DND-41 (cell line): ENCODE results near the gene LCE3B.

Source experiments
- ATAC-seq: fragments of 200-7000 bp; cut with Tn5 transposase; 3 replicates; pipeline ENCODE4 v1.9.1; 2021; ENCODE audit warnings: low read depth; ENCODE audit not compliant: insufficient read depth
- DNase-seq: peaks from one replicate; pipeline ENCODE4 v3.0.0-alpha.2; 2020
- H2AFZ ChIP-seq: 2 replicates; pipeline ENCODE4 v1.6.0; 2012; ENCODE audit warnings: low read depth, low read length
- H3K27ac ChIP-seq: 2 replicates; pipeline ENCODE4 v1.5.1; 2012; ENCODE audit warnings: low read length, inconsistent platforms
- H3K27me3 ChIP-seq: fragments of 200-600 bp; sonication (generic); 2 replicates; pipeline ENCODE4 v1.6.0; 2012; ENCODE audit warnings: low read length, mild to moderate bottlenecking, inconsistent platforms; ENCODE audit not compliant: insufficient read depth, poor library complexity
- H3K36me3 ChIP-seq: 2 replicates; pipeline ENCODE4 v1.5.1; 2012; ENCODE audit warnings: low read length, inconsistent platforms; ENCODE audit not compliant: insufficient read depth
- H3K4me1 ChIP-seq: 2 replicates; pipeline ENCODE4 v1.5.1; 2012; ENCODE audit warnings: mild to moderate bottlenecking, low read length; ENCODE audit not compliant: insufficient read depth
- H3K4me2 ChIP-seq: 2 replicates; pipeline ENCODE4 v1.6.0; 2012; ENCODE audit warnings: mild to moderate bottlenecking, moderate library complexity, low read length, inconsistent platforms; ENCODE audit not compliant: insufficient read depth
- H3K4me3 ChIP-seq, 2 experiments: fragments of 200-600 bp in 1 of 2; shearing (Covaris generic) in 1 of 2; 2 replicates each; pipeline ENCODE4 v1.5.1; 2012 to 2016; ENCODE audit warnings: inconsistent platforms in 2 of 2, low read length in 2 of 2, mild to moderate bottlenecking in 2 of 2, low read depth in 1 of 2, moderate library complexity in 1 of 2
- H3K79me2 ChIP-seq: 2 replicates; pipeline ENCODE4 v1.6.0; 2012; ENCODE audit warnings: low read length, inconsistent platforms; ENCODE audit not compliant: insufficient read depth
- H3K9ac ChIP-seq: 2 replicates; pipeline ENCODE4 v1.6.0; 2012; ENCODE audit warnings: low read depth, mild to moderate bottlenecking, inconsistent platforms, low read length, moderate library complexity
- H3K9me3 ChIP-seq: 2 replicates; pipeline ENCODE4 v1.5.1; 2012; ENCODE audit warnings: low read length, moderate library complexity, mild to moderate bottlenecking, inconsistent platforms; ENCODE audit not compliant: insufficient read depth, severe bottlenecking
- H4K20me1 ChIP-seq: 2 replicates; pipeline ENCODE4 v1.6.0; 2012; ENCODE audit warnings: low read length; ENCODE audit not compliant: insufficient read depth
- CTCF ChIP-seq: IDR thresholded peaks from 2 replicates; pipeline ENCODE4 v1.5.1; 2012; ENCODE audit warnings: borderline replicate concordance, low read length, moderate library complexity, mild to moderate bottlenecking; ENCODE audit not compliant: poor library complexity, severe bottlenecking; ENCODE audit errors: extremely low read depth
- EZH2 ChIP-seq: IDR thresholded peaks from 3 replicates; pipeline ENCODE4 v1.6.1; 2012; ENCODE audit warnings: borderline replicate concordance, low read depth, mild to moderate bottlenecking, moderate library complexity, low read length, inconsistent platforms; ENCODE audit not compliant: severe bottlenecking

LCE3B gene

GRCh38 chr1:152657677-152658076 is 44.1 kb downstream of the LCE3B start:
- no peaks in the 10 kb centered on the region for H3K36me3 ChIP-seq
- H4K20me1 ChIP-seq: no peaks in the 10 kb centered on the region
- TF ChIP-seq EZH2 (no peak), CTCF (no peak)
- no peaks in the 10 kb centered on the region for H3K79me2 ChIP-seq
- no peak for DNase-seq
- no peak overlapping the region for H2AFZ ChIP-seq
- ATAC-seq: no peak
- H3K9ac ChIP-seq: no peak overlapping the region
- no peak overlapping the region for H3K4me2 ChIP-seq
- H3K9me3 ChIP-seq: no peaks in the 10 kb centered on the region
- H3K4me1 ChIP-seq: no peaks in the 10 kb centered on the region
- H3K27ac ChIP-seq: no peak overlapping the region
- H3K27me3 ChIP-seq: peaks cover 11% of the 10 kb centered on the region
- H3K4me3 ChIP-seq: no peak overlapping the region

- no peak overlapping the region for H3K9ac ChIP-seq
- no peaks in the 10 kb centered on the region for H3K36me3 ChIP-seq
- ATAC-seq (no peak), DNase-seq (no peak)
- H3K4me2 ChIP-seq: no peak overlapping the region
- no peaks in the 10 kb centered on the region for H3K79me2 ChIP-seq
- H3K27me3 ChIP-seq: peaks cover 13% of the 10 kb centered on the region
- no peak overlapping the region for H3K4me3 ChIP-seq
- H2AFZ ChIP-seq: no peak overlapping the region
- no peak overlapping the region for H3K27ac ChIP-seq
- no peaks in the 10 kb centered on the region for H4K20me1 ChIP-seq
- TF ChIP-seq CTCF: no peak
- no peak for TF ChIP-seq EZH2
- no peaks in the 10 kb centered on the region for H3K9me3 ChIP-seq
- no peaks in the 10 kb centered on the region for H3K4me1 ChIP-seq
Measured at GRCh38 chr1:152658649-152659048, 45.0 kb downstream of the LCE3B start.

GRCh38 chr1:152663098-152663497 is 49.5 kb downstream of the LCE3B start, which contains the start of gene LCE2D:
TSS of gene LCE2D (plus strand) at chr1:152663380. CDS start at chr1:152664106, 726 bp downstream.
- DNase-seq (no peak), ATAC-seq (no peak)
- Histone ChIP-seq H3K27me3 (peaks cover 9% of the 10 kb centered on the region), H3K4me2 (no peak within 1 kb of the TSS), H3K36me3 (no peaks in the 10 kb centered on the region), H3K9me3 (no peaks in the 10 kb centered on the region), H3K4me3 (no peak within 1 kb of the TSS), H4K20me1 (no peaks in the 10 kb centered on the region), H3K9ac (no peak within 1 kb of the TSS), H3K79me2 (no peaks in the 10 kb centered on the region), H2AFZ (no peak within 1 kb of the TSS), H3K4me1 (no peaks in the 10 kb centered on the region), H3K27ac (no peak within 1 kb of the TSS)
- no peak for TF ChIP-seq EZH2
- no peak for TF ChIP-seq CTCF
